Ishikawa (cell line): ENCODE measurements around the gene SHISAL1.

ENCODE experiments used
- CEBPB ChIP-seq: IDR thresholded peaks from 2 replicates; pipeline ENCODE4 v1.6.1; 2012
- CREB1 ChIP-seq: IDR thresholded peaks from 2 replicates; pipeline ENCODE4 v1.6.1; 2012; ENCODE audit warnings: low read depth
- EGR1 ChIP-seq: IDR thresholded peaks from 2 replicates; pipeline ENCODE4 v1.6.1; 2012
- EP300 ChIP-seq: IDR thresholded peaks from 2 replicates; pipeline ENCODE4 v1.6.1; 2012; ENCODE audit warnings: borderline replicate concordance
- FOXM1 ChIP-seq: IDR thresholded peaks from 2 replicates; pipeline ENCODE4 v1.6.1; 2012; ENCODE audit warnings: low read depth, borderline replicate concordance
- NFIC ChIP-seq: IDR thresholded peaks from 2 replicates; pipeline ENCODE4 v1.6.1; 2012
- RAD21 ChIP-seq: IDR thresholded peaks from 2 replicates; pipeline ENCODE4 v1.6.1; 2012; ENCODE audit warnings: low read depth
- TAF1 ChIP-seq: IDR thresholded peaks from 2 replicates; pipeline ENCODE4 v1.6.1; 2012; ENCODE audit warnings: low read depth, mild to moderate bottlenecking
- TCF12 ChIP-seq: IDR thresholded peaks from 2 replicates; pipeline ENCODE4 v1.6.1; 2012; ENCODE audit warnings: low read depth
- TEAD4 ChIP-seq: IDR thresholded peaks from 2 replicates; pipeline ENCODE4 v1.6.1; 2012
- YY1 ChIP-seq: IDR thresholded peaks from 2 replicates; pipeline ENCODE4 v1.6.1; 2012; ENCODE audit warnings: low read depth
- ZBTB7A ChIP-seq: IDR thresholded peaks from 2 replicates; pipeline ENCODE4 v1.6.1; 2012; ENCODE audit warnings: low read depth
- TF ChIP-seq, protein P1 (sequence below): IDR thresholded peaks from 2 replicates; pipeline ENCODE4 v1.6.1; 2012; ENCODE audit warnings: low read depth, mild to moderate bottlenecking
- TF ChIP-seq, protein P2 (sequence below): IDR thresholded peaks from 2 replicates; pipeline ENCODE4 v1.6.1; 2012
- TF ChIP-seq, protein P3 (sequence below): IDR thresholded peaks from 2 replicates; pipeline ENCODE4 v1.6.1; 2012

The SHISAL1 gene

DNA sequence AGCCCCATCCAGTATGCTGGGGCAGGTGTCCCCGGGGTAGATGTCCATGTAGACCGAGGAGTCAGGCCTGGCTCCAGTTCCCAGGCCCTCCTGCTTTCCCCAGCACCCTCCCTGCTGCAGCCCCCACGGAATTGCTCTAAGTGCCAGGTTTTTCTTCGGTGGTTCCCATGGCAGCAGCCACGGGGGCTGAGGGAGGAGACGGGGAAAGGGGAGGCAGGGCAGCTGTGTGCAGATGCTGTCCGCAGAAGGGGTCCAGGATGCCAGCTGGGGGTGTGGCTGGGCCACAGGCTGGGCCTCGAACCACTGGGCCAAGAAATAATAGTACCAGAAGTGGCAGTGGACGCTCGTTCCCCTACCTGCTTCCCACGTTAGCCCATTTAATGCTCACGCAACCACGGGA, 25.0 kb downstream of the SHISAL1 start:
- TF ChIP-seq ZBTB7A: no peak
- TF ChIP-seq CEBPB: no peak
- no peak for TF ChIP-seq TEAD4
- TF ChIP-seq FOXM1: no peak
- TF ChIP-seq EGR1: no peak
- TF ChIP-seq EP300: no peak
- TF ChIP-seq NFIC: no peak
- TF ChIP-seq, protein P1, sequence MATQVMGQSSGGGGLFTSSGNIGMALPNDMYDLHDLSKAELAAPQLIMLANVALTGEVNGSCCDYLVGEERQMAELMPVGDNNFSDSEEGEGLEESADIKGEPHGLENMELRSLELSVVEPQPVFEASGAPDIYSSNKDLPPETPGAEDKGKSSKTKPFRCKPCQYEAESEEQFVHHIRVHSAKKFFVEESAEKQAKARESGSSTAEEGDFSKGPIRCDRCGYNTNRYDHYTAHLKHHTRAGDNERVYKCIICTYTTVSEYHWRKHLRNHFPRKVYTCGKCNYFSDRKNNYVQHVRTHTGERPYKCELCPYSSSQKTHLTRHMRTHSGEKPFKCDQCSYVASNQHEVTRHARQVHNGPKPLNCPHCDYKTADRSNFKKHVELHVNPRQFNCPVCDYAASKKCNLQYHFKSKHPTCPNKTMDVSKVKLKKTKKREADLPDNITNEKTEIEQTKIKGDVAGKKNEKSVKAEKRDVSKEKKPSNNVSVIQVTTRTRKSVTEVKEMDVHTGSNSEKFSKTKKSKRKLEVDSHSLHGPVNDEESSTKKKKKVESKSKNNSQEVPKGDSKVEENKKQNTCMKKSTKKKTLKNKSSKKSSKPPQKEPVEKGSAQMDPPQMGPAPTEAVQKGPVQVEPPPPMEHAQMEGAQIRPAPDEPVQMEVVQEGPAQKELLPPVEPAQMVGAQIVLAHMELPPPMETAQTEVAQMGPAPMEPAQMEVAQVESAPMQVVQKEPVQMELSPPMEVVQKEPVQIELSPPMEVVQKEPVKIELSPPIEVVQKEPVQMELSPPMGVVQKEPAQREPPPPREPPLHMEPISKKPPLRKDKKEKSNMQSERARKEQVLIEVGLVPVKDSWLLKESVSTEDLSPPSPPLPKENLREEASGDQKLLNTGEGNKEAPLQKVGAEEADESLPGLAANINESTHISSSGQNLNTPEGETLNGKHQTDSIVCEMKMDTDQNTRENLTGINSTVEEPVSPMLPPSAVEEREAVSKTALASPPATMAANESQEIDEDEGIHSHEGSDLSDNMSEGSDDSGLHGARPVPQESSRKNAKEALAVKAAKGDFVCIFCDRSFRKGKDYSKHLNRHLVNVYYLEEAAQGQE: no peak
- TF ChIP-seq TAF1: no peak
- TF ChIP-seq CREB1: no peak
- TF ChIP-seq, protein P2, sequence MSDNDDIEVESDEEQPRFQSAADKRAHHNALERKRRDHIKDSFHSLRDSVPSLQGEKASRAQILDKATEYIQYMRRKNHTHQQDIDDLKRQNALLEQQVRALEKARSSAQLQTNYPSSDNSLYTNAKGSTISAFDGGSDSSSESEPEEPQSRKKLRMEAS: no peak
- no peak for TF ChIP-seq TCF12
- TF ChIP-seq RAD21: no peak
- TF ChIP-seq, protein P3, sequence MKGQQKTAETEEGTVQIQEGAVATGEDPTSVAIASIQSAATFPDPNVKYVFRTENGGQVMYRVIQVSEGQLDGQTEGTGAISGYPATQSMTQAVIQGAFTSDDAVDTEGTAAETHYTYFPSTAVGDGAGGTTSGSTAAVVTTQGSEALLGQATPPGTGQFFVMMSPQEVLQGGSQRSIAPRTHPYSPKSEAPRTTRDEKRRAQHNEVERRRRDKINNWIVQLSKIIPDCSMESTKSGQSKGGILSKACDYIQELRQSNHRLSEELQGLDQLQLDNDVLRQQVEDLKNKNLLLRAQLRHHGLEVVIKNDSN: no peak
- TF ChIP-seq YY1: no peak

DNA sequence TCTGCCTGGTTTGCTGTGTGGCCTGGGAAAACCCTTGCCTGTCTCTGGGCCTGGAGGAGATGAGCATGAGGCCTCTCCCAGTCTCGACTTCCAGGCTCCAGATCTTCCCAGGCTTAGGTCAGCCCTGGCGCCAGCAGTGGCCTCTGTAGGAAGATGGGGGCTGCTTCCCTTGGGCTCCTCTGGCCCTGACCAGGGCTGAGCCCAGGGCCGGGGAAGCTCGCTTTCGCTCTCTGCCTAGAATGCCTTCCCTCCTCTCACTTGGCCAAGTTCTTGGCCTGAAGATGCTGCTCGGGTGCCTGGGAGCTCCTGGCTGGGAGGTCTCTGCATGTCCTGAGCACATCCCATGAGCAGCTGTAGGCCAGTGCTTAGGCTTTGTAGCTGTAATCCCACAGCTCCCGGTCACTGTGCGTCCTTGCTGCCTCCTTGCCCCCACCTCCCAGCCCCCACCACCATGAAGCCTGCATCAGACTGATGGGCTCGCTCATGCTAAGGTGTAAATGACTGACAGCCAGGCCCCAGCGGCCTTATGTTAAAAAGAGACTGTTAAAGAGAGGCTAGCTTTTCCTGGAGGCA, 25.5 kb downstream of the SHISAL1 start:
- TF ChIP-seq NFIC: no peak
- no peak for TF ChIP-seq CREB1
- TF ChIP-seq, protein P1: no peak
- TF ChIP-seq, protein P3: no peak
- no peak for TF ChIP-seq TAF1
- no peak for TF ChIP-seq RAD21
- TF ChIP-seq EP300: no peak
- no peak for TF ChIP-seq TCF12
- no peak for TF ChIP-seq TEAD4
- no peak for TF ChIP-seq YY1

DNA sequence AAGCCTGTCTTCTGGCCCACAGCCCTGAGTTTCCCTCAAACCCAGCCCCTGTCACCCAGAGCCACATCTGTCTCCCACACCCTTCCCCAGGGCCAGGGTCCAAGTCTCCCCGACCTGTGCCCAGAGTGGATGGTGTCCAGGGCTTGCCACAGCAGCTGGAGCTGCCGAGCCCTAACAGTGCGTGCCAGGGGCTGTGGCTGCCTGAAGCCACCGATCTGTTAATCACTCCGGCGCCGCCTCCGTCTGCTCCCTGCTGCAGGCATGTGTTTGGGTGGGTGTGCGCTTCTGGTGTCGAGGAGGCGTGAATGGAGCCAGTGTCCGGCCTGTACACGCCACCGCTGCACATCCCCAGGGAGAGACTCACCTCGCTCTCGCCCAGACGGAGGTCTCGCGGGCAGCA, 26.1 kb downstream of the SHISAL1 start:
- TF ChIP-seq TAF1 (no peak), CEBPB (no peak), NFIC (no peak), CREB1 (no peak), TEAD4 (no peak), EP300 (no peak), YY1 (no peak)
- TF ChIP-seq, protein P2: no peak
- TF ChIP-seq, protein P1: no peak

DNA sequence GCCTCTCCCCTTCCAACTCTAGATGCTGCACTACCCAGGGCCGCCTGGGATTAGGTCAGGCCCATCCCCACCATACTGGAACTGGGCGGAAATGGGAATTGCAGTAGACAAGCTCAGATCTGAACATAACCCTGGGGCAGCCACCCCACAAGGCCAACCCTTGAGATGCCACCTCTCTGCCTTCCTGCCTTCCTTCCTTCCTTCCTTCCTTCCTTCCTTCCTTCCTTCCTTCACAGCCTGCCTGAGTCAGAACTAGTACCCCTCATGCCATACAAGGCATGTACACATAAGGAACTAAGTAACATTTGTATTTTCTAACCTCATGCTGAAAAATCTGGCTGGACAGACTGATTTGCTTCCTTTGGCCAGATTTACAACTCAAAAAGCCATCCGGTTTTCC, 28.0 kb downstream of the SHISAL1 start:
- TF ChIP-seq YY1 (no peak), NFIC (no peak), CREB1 (no peak), TEAD4 (no peak), TAF1 (no peak), EGR1 (no peak), EP300 (no peak), CEBPB (no peak), RAD21 (no peak), FOXM1 (no peak), ZBTB7A (no peak), TCF12 (no peak)
- TF ChIP-seq, protein P3: no peak
- TF ChIP-seq, protein P2: no peak
- TF ChIP-seq, protein P1: no peak
